Peyer's patch (tissue), 4 donors: ENCODE results near the gene LGALSL.

ENCODE experiments used
- CTCF ChIP-seq, 6 experiments: fragments of 450-650 bp in 4 of 6; fragments of 200-600 bp in 2 of 6; sonication (generic) in 1 of 6; IDR thresholded peaks; one replicate each; pipeline ENCODE4 v1.5.1; 2017 to 2019; ENCODE audit warnings: antibody characterized with exemption in 6 of 6, mild to moderate bottlenecking in 3 of 6, moderate library complexity in 1 of 6
- POLR2A ChIP-seq, 2 donors: fragments of 450-650 bp; IDR thresholded peaks; one replicate each; pipeline ENCODE4 v1.5.1; 2017; ENCODE audit warnings: antibody characterized with exemption in 2 of 2, mild to moderate bottlenecking in 2 of 2, moderate library complexity in 2 of 2

- TF ChIP-seq POLR2A (IDR thresholded peaks at IDR 0.05) (peak in 1 of 2 donors; percentile 45), CTCF (IDR thresholded peaks at IDR 0.05) (no peak)
These were observed 47.6 kb upstream of the LGALSL start for GRCh38 chr2:64406407-64406774.
